ENCODE data around the gene PTGS1. TPM values are rescaled to one million over a fixed set of nuclear protein-coding genes. Genes with fewer than 3 reads are reported as not detected.

PTGS1 gene
- polyA plus RNA-seq, 1 donor from 2014 or later, result 0.17 TPM

- H4K20me1 ChIP-seq (ENCODE audit: insufficient read depth), result no peaks in the 10 kb centered on the region
- no peak overlapping the region for H3K27ac ChIP-seq (ENCODE audit: low read length)
- H3K27me3 ChIP-seq (ENCODE audit: insufficient read depth, low read depth, low read length), result peaks cover 7% of the 10 kb centered on the region
- no peaks in the 10 kb centered on the region for H3K9me3 ChIP-seq (ENCODE audit: low read length)
- H3K4me3 ChIP-seq (ENCODE audit: low read length), result no peak overlapping the region
- H3F3A ChIP-seq (ENCODE audit: insufficient read depth, low read length, poor library complexity, severe bottlenecking), result no peaks in the 10 kb centered on the region
- H2AFZ ChIP-seq (ENCODE audit: low read depth, low read length), result no peak overlapping the region
- H3K9me2 ChIP-seq (ENCODE audit: insufficient read depth, low read length), result no peaks in the 10 kb centered on the region
- TF ChIP-seq EP300 (conservative IDR thresholded peaks at IDR 0.05; ENCODE audit: poor library complexity, severe bottlenecking) (no peak), POLR2AphosphoS5 (IDR thresholded peaks at IDR 0.05) (no peak), EZH2 (IDR thresholded peaks at IDR 0.05; ENCODE audit: borderline replicate concordance, insufficient read depth, low read length, poor library complexity, severe bottlenecking) (no peak), CTCF (IDR thresholded peaks at IDR 0.05; ENCODE audit: poor library complexity, severe bottlenecking) (no peak), MXI1 (conservative IDR thresholded peaks at IDR 0.05; ENCODE audit: poor library complexity, severe bottlenecking) (no peak), SMC3 (conservative IDR thresholded peaks at IDR 0.05; ENCODE audit: poor library complexity) (no peak), TAF1 (IDR thresholded peaks at IDR 0.05; ENCODE audit: low read depth) (no peak), REST (IDR thresholded peaks at IDR 0.05; ENCODE audit: borderline replicate concordance) (no peak)
- H3K36me3 ChIP-seq (ENCODE audit: insufficient read depth, low read length), result no peaks in the 10 kb centered on the region
- no peaks in the 10 kb centered on the region for H3K79me2 ChIP-seq (replicated peaks; ENCODE audit: insufficient read depth, low read length)
- H3K4me2 ChIP-seq (ENCODE audit: low read length), result no peak overlapping the region
- no peak overlapping the region for H3K9ac ChIP-seq (ENCODE audit: low read length)
Measured at GRCh38 chr9:122376796-122377195, 6.0 kb downstream of the PTGS1 start.

- Histone ChIP-seq H4K20me1 (ENCODE audit: insufficient read depth) (no peaks in the 10 kb centered on the region), H3K79me2 (replicated peaks; ENCODE audit: insufficient read depth, low read length) (no peaks in the 10 kb centered on the region), H3K27me3 (ENCODE audit: insufficient read depth, low read depth, low read length) (peaks cover under 1% of the 10 kb centered on the region), H3K9me3 (ENCODE audit: low read length) (no peaks in the 10 kb centered on the region), H2AFZ (ENCODE audit: low read depth, low read length) (no peak overlapping the region), H3K27ac (ENCODE audit: low read length) (no peak overlapping the region), H3K36me3 (ENCODE audit: insufficient read depth, low read length) (no peaks in the 10 kb centered on the region), H3F3A (ENCODE audit: insufficient read depth, low read length, poor library complexity, severe bottlenecking) (no peaks in the 10 kb centered on the region), H3K9me2 (ENCODE audit: insufficient read depth, low read length) (no peaks in the 10 kb centered on the region), H3K9ac (ENCODE audit: low read length) (no peak overlapping the region), H3K4me2 (ENCODE audit: low read length) (no peak overlapping the region), H3K4me3 (ENCODE audit: low read length) (no peak overlapping the region)
- TF ChIP-seq MXI1 (conservative IDR thresholded peaks at IDR 0.05; ENCODE audit: poor library complexity, severe bottlenecking) (no peak), CTCF (IDR thresholded peaks at IDR 0.05; ENCODE audit: poor library complexity, severe bottlenecking) (no peak), TAF1 (IDR thresholded peaks at IDR 0.05; ENCODE audit: low read depth) (no peak), RAD21 (conservative IDR thresholded peaks at IDR 0.05) (no peak), EP300 (conservative IDR thresholded peaks at IDR 0.05; ENCODE audit: poor library complexity, severe bottlenecking) (no peak), SMC3 (conservative IDR thresholded peaks at IDR 0.05; ENCODE audit: poor library complexity) (no peak), POLR2AphosphoS5 (IDR thresholded peaks at IDR 0.05) (no peak), EZH2 (IDR thresholded peaks at IDR 0.05; ENCODE audit: borderline replicate concordance, insufficient read depth, low read length, poor library complexity, severe bottlenecking) (no peak), REST (IDR thresholded peaks at IDR 0.05; ENCODE audit: borderline replicate concordance) (no peak)
Measured at GRCh38 chr9:122377241-122378164, 6.7 kb downstream of the PTGS1 start.
